ENCODE results near the gene SAP30BP.

The SAP30BP gene

DNA sequence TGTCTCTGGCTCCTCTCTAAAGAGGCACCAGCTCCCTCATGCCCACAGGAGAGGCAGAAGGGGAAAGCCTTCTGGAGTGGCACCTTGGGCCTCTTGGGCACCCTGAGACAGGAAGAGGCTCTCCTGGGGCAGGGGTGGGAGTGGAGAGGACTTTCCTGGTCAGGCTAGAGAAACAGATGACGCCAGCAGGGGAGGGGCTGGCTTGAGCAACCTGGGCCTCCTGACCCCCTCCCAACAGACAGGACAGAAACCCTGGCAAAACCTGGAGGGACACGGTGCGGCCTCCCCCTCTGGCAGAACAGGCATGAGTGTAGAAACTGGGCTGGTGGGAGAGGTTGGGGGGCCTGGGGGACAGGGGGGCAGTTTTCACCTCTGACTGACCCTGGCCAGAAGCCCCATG, 27.8 kb upstream of the SAP30BP start:
- peaks cover 4% of the 10 kb centered on the region for H3K4me1 Mint-ChIP-seq (ENCODE audit: low read depth)
- H3K9me3 Mint-ChIP-seq, result no peaks in the 10 kb centered on the region
- H3K36me3 Mint-ChIP-seq (ENCODE audit: low read depth), result no peaks in the 10 kb centered on the region
- no peaks in the 10 kb centered on the region for H3K27me3 Mint-ChIP-seq (ENCODE audit: low read depth)
- no peak overlapping the region for H3K27ac Mint-ChIP-seq
- no peak overlapping the region for H3K4me3 Mint-ChIP-seq

DNA sequence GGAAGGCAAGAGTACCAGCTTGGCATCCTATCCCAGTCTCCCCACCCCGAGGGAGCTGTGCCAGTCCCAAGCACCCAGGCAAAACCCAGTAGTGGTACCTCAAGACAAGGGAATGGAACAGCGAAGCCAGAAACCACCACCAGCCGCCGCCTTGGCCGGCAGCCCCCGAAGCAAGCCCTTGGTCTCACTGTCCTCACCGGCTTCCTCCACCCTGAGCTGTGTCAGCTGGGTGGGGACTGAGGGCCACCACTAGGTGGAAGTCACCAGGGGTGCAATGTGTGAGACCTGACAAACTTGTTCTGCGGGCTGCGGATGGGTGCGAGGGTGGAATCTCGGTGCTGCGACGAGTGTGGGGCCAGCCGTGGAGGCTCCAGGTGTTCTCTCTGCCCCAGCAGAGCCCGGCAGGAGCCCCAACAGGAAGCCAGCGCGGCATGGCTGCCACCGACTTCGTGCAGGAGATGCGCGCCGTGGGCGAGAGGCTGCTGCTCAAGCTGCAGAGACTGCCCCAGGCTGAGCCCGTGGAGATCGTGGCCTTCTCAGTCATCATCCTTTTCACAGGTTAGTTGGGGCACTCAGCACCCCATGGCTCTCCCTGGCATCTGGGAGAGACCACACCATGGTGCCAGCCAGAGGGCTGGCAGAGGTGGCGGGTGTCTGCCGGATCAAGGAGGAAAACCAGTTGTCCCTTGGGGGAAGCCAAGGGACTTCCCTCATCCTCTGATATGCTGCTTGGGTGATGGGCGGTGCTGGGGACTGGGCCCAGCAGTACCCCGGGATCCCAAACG, 27.2 kb upstream of the SAP30BP start:
- no peaks in the 10 kb centered on the region for H3K9me3 Mint-ChIP-seq
- H3K4me3 Mint-ChIP-seq, result no peak overlapping the region
- no peak overlapping the region for H3K27ac Mint-ChIP-seq
- H3K4me1 Mint-ChIP-seq (ENCODE audit: low read depth), result peaks cover 4% of the 10 kb centered on the region
- H3K36me3 Mint-ChIP-seq (ENCODE audit: low read depth), result no peaks in the 10 kb centered on the region
- H3K27me3 Mint-ChIP-seq (ENCODE audit: low read depth), result no peaks in the 10 kb centered on the region

DNA sequence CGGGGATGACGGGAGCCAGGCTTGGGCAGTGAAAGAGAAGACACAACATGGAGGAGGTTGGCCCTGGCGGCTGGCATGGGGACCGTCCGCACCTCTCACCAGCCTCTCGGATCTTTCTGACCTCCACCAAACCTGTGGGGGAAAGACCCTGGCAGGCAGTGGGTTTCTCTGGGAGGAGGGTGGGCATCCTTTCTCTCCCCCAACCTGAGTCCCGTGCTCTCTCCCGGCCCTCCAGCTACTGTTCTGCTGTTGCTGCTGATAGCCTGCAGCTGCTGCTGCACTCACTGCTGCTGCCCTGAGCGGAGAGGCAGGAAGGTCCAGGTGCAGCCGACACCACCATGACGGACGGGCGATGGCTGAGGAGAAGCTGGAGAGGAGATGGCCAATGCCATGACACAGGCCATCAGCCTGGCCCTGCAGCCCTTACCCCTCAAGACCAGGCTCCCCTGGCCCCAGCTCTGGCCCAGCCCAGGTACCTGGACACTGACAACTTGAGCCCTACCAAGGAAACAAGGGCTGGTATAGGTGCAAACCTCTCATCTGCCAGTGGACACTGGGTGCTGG, 26.5 kb upstream of the SAP30BP start:
- no peaks in the 10 kb centered on the region for H3K36me3 Mint-ChIP-seq (ENCODE audit: low read depth)
- H3K27ac Mint-ChIP-seq, result no peak overlapping the region
- peaks cover 4% of the 10 kb centered on the region for H3K4me1 Mint-ChIP-seq (ENCODE audit: low read depth)
- H3K27me3 Mint-ChIP-seq (ENCODE audit: low read depth), result no peaks in the 10 kb centered on the region
- H3K4me3 Mint-ChIP-seq, result no peak overlapping the region
- no peaks in the 10 kb centered on the region for H3K9me3 Mint-ChIP-seq

DNA sequence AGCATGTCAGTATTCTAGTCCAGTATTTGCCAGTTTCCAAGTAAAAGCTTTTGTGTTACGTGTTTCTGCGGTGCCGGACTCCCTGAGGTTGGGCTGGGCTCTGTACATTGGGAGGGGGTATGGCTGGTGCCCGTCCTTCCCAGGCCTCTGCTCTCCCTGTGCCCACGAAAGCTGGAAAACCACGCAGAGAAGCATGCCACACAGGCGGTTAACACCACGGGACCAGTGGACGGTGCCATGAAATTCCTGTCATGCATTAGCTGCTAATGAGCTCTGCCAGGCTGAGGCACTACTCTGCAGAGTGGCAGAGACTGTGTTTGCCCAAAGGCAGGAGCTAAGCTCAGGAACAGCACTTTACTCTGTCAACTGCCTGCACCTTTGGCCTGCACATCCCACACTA, 25.8 kb upstream of the SAP30BP start:
- Mint-ChIP-seq H3K4me1 (ENCODE audit: low read depth) (peaks cover 7% of the 10 kb centered on the region), H3K36me3 (ENCODE audit: low read depth) (no peaks in the 10 kb centered on the region), H3K27me3 (ENCODE audit: low read depth) (no peaks in the 10 kb centered on the region), H3K27ac (no peak overlapping the region), H3K9me3 (no peaks in the 10 kb centered on the region), H3K4me3 (no peak overlapping the region)

DNA sequence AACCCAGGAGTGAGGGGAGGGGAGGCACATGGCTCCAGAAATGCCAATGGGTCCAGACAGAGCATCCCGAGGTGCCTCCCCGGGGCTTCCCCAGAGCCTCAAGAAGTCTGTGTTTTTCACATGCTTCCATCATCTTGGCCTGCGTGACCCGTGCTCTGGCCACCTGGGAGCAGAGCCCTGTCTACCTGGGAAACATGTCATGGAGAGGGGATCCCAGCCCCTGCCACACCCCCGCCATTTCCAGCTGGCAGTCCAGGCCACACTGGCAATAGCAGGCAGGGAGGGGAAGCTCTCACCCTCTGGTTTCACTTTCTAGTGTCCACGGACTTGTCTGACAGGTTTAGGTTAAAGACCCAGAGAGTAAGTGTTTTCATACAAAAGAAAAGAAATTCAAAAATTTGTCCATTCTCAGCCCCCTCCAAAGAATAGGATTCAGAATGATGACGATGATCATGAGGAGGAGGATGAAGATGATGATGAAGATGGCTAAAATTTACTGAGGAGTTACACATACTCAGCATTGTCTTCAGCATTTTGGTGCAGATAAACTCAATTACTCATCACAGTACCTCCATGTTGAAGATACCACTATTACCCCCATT, 24.9 kb upstream of the SAP30BP start:
- H3K27ac Mint-ChIP-seq, result no peak overlapping the region
- no peaks in the 10 kb centered on the region for H3K9me3 Mint-ChIP-seq
- H3K4me1 Mint-ChIP-seq (ENCODE audit: low read depth), result peaks cover 7% of the 10 kb centered on the region
- no peak overlapping the region for H3K4me3 Mint-ChIP-seq
- no peaks in the 10 kb centered on the region for H3K36me3 Mint-ChIP-seq (ENCODE audit: low read depth)
- H3K27me3 Mint-ChIP-seq (ENCODE audit: low read depth), result no peaks in the 10 kb centered on the region

DNA sequence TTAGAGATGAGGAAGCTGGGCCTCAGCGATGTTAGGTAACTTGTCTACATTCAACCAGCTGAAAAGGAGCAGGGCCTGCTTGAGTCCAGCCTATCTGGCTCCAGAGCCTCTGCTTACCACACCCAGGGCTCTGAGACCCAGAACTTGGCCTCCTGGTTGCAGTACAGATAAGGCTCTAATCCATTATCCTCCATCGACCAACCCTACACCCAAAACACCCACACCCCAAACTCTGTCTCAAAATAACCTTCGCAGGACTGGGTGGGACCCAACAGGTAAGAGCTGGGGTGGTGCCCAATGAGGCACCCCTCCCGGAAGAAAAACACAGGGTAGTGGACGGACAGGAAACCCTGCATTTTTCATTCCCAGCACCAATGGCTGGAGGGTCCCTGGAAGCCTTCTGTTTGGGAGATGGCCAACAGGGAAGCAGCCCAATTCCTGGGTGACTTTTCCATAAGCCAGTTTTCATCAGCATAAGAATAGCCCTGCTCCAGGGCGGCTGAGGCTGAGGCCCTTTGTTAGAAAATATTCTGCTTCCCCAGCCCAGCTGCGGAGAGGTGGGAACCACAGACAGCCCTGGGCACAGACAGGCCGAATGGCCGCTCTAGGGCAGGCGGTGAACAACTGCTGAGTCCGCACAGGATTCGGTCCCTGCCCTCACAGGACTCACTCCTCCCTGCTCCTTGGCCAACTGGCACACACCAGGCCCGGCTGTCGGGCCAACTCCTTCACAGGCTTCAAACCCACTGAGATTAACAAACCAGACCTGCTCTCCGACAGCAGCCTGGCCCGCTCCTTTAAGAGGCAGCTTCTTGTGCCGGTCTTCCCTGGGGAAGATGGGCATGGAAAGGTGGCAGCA, 24.1 kb upstream of the SAP30BP start:
- H3K9me3 Mint-ChIP-seq, result no peaks in the 10 kb centered on the region
- no peak overlapping the region for H3K27ac Mint-ChIP-seq
- H3K27me3 Mint-ChIP-seq (ENCODE audit: low read depth), result no peaks in the 10 kb centered on the region
- no peaks in the 10 kb centered on the region for H3K36me3 Mint-ChIP-seq (ENCODE audit: low read depth)
- H3K4me3 Mint-ChIP-seq, result no peak overlapping the region
- H3K4me1 Mint-ChIP-seq (ENCODE audit: low read depth), result peaks cover 7% of the 10 kb centered on the region

DNA sequence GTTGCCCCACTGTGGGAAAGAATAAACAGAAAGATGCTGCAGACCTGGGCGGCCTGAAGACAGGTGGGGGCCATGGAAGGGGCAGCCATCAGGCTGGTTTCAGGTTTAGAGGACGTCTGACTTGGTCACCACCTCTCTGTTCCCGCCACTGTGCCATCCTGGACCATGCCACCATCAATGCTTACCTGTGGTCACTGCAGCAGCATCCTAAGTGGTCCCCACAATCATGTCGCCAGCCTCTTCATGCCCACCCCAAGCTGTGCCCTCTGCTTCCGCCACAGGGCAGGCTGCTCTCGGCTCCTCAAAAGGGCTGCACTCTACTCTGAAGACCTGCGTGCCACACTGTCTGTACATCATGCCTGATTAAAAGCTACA, 23.5 kb upstream of the SAP30BP start:
- Mint-ChIP-seq H3K4me1 (ENCODE audit: low read depth) (peaks cover 7% of the 10 kb centered on the region), H3K27me3 (ENCODE audit: low read depth) (no peaks in the 10 kb centered on the region), H3K4me3 (no peak overlapping the region), H3K36me3 (ENCODE audit: low read depth) (no peaks in the 10 kb centered on the region), H3K9me3 (no peaks in the 10 kb centered on the region), H3K27ac (no peak overlapping the region)

DNA sequence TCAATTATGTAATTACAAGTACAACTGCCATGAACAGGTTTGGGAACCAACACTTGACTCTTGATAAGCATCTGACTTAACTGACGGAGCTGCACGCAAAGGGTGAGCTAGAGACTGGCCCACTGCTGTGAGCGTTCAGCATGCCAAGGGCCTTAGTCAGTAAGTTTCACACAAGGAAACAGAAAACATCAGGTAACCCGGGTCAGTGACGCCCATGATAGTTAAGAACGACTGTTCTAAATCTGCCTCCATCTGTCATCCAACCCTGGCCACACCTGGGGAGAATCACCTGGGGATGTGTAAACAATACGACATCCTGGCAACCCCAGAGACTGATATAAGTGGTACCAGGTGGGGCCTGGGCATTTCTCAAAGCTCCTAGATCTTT, 21.6 kb upstream of the SAP30BP start:
- H3K4me3 Mint-ChIP-seq, result no peak overlapping the region
- no peaks in the 10 kb centered on the region for H3K27me3 Mint-ChIP-seq (ENCODE audit: low read depth)
- peaks cover 7% of the 10 kb centered on the region for H3K4me1 Mint-ChIP-seq (ENCODE audit: low read depth)
- H3K27ac Mint-ChIP-seq, result no peak overlapping the region
- H3K9me3 Mint-ChIP-seq, result no peaks in the 10 kb centered on the region
- peaks cover 2% of the 10 kb centered on the region for H3K36me3 Mint-ChIP-seq (ENCODE audit: low read depth)

DNA sequence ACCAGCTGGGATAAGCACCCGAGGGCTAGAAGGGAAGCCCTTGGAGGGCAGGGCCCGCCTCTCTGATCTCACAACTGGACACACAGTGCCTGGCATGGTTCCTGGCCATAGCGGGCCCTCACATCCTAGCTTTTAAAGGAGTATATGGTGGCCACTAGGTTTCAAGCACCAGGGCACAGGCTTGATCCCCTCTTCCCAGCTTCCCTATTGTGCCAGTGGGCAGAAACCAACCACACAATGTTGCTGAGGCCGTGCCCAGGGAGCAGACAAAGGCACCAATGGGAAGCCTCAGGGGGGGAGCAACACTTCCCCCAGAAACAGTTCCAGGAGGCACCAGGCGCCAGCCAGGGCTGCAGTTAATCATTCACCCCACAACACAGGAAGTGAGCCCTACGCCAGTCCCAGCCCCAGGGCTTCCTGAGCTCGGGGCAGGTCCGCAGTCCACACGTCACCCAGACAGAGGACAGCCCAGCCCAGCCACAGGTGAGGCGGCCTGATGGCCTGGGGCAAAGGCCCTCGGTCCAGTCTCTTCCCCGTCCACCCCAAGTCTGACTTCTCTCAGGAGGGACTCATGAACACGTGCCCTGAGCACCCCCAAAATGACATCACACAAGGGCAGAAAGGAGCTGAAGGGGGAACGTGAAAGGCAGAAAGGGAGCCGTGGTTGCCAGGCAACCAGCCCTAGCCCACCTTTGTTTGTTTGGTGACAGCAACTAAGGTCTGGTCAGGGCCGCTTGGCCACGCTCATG, 21.1 kb upstream of the SAP30BP start:
- H3K9me3 Mint-ChIP-seq, result no peaks in the 10 kb centered on the region
- H3K27ac Mint-ChIP-seq, result peak overlapping the region; percentile 10
- H3K27me3 Mint-ChIP-seq (ENCODE audit: low read depth), result no peaks in the 10 kb centered on the region
- peaks cover 7% of the 10 kb centered on the region for H3K4me1 Mint-ChIP-seq (ENCODE audit: low read depth)
- peaks cover 5% of the 10 kb centered on the region for H3K36me3 Mint-ChIP-seq (ENCODE audit: low read depth)
- no peak overlapping the region for H3K4me3 Mint-ChIP-seq

DNA sequence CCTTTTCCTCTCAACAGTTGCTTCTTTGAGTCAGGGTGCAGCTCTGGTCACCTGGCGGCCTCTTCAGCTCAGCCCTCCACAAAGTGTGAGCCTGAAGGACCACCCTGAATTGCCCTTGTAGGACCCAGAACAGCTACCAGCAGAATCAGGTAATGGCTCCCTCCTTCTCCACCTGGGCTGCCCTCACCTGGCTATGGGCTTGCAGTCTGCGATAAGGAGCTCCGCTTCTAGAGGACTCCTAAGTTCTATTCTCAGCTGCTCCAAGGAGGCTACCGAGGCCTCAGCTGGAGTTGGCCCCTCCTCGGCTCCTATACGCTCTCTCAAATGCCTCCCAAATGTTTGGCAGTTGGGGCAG, 20.5 kb upstream of the SAP30BP start:
- no peak overlapping the region for H3K4me3 Mint-ChIP-seq
- no peak overlapping the region for H3K27ac Mint-ChIP-seq
- peaks cover 7% of the 10 kb centered on the region for H3K4me1 Mint-ChIP-seq (ENCODE audit: low read depth)
- H3K27me3 Mint-ChIP-seq (ENCODE audit: low read depth), result no peaks in the 10 kb centered on the region
- H3K36me3 Mint-ChIP-seq (ENCODE audit: low read depth), result peaks cover 5% of the 10 kb centered on the region
- H3K9me3 Mint-ChIP-seq, result no peaks in the 10 kb centered on the region

DNA sequence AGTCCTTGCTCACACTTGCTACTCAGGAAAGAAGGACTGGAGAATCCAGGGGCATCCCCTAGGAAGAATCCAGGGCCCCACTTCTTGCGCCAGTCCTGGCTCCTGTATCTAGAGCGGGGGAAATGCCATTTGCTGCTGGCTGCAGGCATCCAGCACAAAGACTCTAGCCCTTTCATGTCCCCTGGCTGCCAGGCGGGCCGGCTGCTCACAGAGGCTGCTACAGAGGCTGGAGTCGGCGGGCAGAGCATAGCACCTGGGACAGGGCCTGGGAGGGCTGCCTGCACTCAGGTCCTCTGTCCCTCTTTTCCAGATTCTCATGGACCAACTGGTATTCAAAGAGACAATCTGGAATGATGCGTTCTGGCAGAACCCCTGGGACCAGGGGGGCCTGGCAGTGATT, 20.1 kb upstream of the SAP30BP start:
- H3K4me3 Mint-ChIP-seq, result no peak overlapping the region
- peaks cover 5% of the 10 kb centered on the region for H3K36me3 Mint-ChIP-seq (ENCODE audit: low read depth)
- H3K27me3 Mint-ChIP-seq (ENCODE audit: low read depth), result no peaks in the 10 kb centered on the region
- H3K4me1 Mint-ChIP-seq (ENCODE audit: low read depth), result peaks cover 7% of the 10 kb centered on the region
- no peak overlapping the region for H3K27ac Mint-ChIP-seq
- no peaks in the 10 kb centered on the region for H3K9me3 Mint-ChIP-seq

DNA sequence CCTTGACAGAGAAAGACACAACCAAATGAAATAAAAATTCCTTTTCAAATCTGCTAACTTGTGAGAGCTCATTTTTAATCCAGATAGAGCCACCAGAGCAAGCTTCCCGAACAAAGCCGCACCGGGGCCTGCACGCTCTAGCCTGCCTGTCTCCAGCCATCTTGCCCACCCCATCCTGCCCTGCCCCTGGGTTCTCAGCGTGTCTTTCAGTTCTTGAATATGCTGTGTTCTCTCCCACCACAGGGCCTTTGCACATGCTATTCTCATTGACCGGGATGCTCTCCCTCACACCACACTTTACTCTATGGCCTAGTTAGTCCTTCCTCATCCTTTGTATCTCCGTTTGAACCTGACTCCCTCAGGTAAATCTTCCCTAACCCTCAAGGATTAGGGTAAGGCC, 19.2 kb upstream of the SAP30BP start:
- H3K4me1 Mint-ChIP-seq (ENCODE audit: low read depth), result peaks cover 3% of the 10 kb centered on the region
- H3K4me3 Mint-ChIP-seq, result no peak overlapping the region
- H3K9me3 Mint-ChIP-seq, result no peaks in the 10 kb centered on the region
- H3K27me3 Mint-ChIP-seq (ENCODE audit: low read depth), result no peaks in the 10 kb centered on the region
- H3K27ac Mint-ChIP-seq, result no peak overlapping the region
- peaks cover 5% of the 10 kb centered on the region for H3K36me3 Mint-ChIP-seq (ENCODE audit: low read depth)

DNA sequence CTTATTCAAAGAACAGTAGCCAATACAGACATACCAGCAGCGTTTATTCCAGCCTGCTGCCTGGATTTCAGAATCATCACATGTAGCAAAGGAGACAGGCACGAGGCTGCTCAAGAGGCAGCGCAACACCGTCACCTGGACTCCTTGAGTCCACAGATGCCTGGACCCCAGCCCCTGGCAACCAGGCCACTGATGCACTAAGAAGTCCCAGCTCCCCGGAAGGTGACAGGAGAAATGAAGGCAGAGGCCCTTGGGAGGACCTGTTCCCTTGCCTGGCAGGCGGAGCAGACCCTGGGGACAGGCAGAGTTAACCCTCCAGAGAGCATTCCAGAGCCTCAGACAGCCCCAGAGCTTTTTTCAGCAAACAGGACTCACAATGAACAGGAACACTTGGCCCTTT, 17.5 kb upstream of the SAP30BP start:
- Mint-ChIP-seq H3K27me3 (ENCODE audit: low read depth) (no peaks in the 10 kb centered on the region), H3K4me3 (no peak overlapping the region), H3K4me1 (ENCODE audit: low read depth) (peaks cover 3% of the 10 kb centered on the region), H3K36me3 (ENCODE audit: low read depth) (peaks cover 5% of the 10 kb centered on the region), H3K27ac (no peak overlapping the region), H3K9me3 (no peaks in the 10 kb centered on the region)

DNA sequence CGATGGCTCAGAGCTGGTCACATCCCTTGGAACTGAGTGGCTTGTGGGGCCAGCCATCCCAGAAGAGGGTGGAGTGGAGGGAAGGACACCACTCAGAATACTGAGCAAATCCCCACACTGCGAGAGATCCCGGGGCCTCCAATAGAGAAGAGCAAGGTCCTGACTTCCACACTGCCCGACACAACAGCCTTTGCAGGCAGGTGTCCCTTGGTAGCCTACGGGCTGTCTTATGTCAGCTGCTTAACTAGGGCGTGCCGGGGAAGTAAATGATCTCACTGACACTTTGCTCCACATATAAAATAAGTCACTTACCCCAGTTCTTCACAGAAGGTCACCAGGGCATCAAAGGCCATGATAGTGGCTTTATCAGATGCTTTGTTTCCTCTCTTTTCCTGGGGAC, 16.3 kb upstream of the SAP30BP start:
- Mint-ChIP-seq H3K36me3 (ENCODE audit: low read depth) (peaks cover 5% of the 10 kb centered on the region), H3K27me3 (ENCODE audit: low read depth) (no peaks in the 10 kb centered on the region), H3K4me3 (no peak overlapping the region), H3K9me3 (no peaks in the 10 kb centered on the region), H3K27ac (no peak overlapping the region), H3K4me1 (ENCODE audit: low read depth) (peaks cover 3% of the 10 kb centered on the region)
